Measurements from ENCODE around the gene TBPL1. TPM values are rescaled to one million over a fixed set of nuclear protein-coding genes. Genes with fewer than 3 reads are reported as not detected.
"Not testable (repeated sequence)": the region's sequence is repeated elsewhere in the genome, so short reads cannot be mapped to it uniquely, and the experiment has no call there.

Gene TBPL1
- total RNA-seq, 1 donor from 2014 or later: 18.9 TPM

- DNase-seq (ENCODE audit: low read depth, low spot score): no peak
These were observed 801 bp downstream of the TBPL1 start for GRCh38 chr6:133953634-133954415.

GRCh38 chr6:133954657-133955576 is 1.9 kb downstream of the TBPL1 start:
- no peak for DNase-seq (ENCODE audit: low read depth, low spot score)

DNA sequence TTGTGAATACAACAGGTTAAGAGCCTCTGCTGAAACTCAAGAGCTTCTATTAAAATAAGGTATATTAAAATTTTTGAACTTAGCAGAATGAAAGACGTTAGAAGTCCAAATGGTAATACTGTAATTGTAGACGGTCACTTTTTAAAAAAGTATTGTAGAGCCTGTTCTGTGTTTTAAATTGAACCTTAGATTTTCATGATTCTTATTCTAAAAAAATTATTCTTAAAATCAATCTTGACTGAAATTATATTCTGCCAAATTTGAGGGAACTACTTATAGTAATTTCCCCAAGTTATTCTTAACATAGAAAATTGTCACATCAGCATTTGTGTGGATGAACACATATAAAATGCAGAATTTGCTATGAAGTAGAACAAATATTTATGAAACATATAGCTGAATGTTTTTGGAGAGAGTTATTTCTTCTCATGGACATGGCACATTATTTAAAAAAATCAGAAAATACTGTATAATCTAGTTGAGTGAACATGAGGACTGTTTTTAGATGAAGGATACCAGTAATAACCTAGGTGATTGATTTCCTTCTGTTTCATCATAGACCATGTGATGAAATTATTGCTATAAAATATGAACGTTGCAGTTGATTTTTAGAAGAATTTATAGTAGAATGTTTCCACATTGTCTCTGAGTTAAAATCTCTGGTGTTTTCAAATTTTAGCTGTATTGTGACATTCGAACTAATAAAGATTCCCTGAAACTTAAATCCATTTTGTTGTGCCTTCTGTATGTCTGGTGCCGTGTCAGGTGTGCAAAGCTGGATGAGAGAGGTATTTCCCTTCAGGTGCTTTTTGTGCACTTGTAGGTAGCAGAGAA is 2.8 kb downstream of the TBPL1 start:
- no peak for DNase-seq (ENCODE audit: low read depth, low spot score)

DNA sequence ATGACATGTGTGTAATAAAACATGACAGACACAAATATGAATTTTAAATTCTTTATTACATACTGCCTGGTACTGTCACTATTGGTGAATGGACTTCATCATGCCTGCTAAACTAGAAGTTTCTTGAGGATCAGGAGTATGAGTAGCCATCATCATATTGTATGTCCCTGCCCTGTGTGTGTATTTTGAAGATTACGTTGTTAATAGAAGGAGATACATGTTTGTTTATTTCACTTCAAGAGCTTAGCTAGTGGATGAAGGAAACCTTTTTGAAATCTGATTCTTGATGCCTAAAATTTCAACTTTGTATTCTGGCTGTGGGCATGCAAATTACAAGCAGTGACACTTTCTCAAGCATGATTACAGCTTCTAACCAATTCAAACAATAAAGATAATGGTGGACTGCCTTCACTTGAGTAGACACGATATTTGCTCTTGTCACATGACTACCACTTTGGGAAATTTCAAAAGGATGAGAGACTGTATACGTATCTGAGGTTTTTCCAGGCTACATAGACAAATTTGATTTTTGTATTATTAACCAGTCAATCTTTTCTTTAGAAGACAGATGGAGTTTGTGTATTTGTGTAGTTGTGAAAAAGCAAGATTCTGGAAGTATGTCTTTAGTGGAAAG is 3.5 kb downstream of the TBPL1 start:
- no peak for DNase-seq (ENCODE audit: low read depth, low spot score)

- DNase-seq (ENCODE audit: low read depth, low spot score): no peak
These were observed 4.2 kb downstream of the TBPL1 start for GRCh38 chr6:133957227-133957626.

- DNase-seq (ENCODE audit: low read depth, low spot score): no peak
These were observed 4.8 kb downstream of the TBPL1 start for GRCh38 chr6:133957780-133958242.

GRCh38 chr6:133958791-133959190 is 5.8 kb downstream of the TBPL1 start:
- no peak for DNase-seq (ENCODE audit: low read depth, low spot score)

DNA sequence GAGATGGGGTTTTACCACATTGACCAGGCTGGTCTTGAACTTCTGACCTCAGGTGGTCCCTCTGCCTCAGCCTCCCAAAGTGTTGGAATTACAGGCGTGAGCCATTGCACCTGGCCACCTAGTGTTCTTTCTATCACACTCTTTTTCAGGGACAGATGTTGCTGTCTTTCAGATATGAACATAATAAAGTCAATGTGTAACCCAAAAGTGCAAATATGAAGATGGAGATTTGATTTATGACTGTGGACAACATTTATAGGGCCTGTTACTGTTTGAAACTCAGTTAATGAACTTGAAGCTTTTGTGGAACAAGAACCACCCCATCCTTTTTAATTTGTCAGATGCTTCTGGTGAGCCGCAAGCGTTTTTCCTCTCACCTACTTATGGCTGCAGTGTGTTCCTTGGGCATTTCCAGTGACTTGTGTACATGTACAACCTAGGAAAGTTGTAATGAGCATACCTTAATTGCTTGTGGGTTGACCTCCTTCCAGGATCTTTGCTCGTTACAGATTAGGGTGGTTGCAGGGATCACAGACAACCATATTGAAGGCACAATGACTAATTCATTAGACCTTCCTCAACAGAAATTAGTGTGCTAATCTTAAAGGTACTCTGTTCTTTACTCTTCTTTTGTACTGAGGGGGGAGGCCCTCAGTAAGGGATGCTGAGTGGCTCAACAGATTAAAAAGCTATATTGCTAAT is 6.8 kb downstream of the TBPL1 start:
- no peak for DNase-seq (ENCODE audit: low read depth, low spot score)

DNA sequence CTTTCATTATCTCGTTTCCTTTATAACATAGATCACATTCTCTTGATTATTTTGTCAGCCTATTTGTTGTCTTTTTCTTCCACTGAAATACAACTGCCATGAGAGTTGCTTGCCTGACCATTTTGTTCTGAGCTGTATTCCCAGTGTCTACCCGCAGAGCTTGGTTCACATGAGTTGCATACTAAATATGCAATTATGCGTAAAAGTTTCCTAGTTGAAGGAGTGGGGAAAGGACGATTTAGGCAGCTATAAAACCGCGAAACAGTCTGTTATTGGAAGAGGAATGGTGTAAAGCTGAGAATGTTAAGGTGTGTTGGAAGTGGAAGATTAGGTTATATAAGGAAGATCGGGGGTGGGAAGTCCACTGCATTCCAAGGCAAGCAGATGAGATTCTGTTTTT is 8.8 kb downstream of the TBPL1 start:
- DNase-seq (ENCODE audit: low read depth, low spot score): no peak

DNA sequence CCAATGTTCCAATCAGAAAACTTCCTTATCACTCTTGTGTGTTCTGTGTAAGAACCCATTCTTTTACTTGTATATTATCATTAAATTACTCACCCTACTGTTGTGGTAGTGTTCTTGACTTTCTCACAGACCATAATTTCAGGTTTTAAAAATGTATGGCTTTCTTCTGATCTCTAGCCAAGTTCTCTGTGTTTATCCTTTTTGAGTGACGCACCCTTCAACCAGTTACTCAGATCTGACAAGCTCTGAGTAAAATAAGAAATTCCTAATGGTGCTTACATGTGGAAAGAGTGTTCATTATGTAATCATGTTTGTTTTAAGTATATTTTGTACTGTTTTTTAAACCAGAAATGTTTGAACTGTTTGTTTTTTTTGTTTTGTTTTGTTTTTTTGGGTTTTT is 11.0 kb downstream of the TBPL1 start:
- no peak for DNase-seq (ENCODE audit: low read depth, low spot score)

- no peak for DNase-seq (ENCODE audit: low read depth, low spot score)
These were observed 11.7 kb downstream of the TBPL1 start for GRCh38 chr6:133964702-133965101.

DNA sequence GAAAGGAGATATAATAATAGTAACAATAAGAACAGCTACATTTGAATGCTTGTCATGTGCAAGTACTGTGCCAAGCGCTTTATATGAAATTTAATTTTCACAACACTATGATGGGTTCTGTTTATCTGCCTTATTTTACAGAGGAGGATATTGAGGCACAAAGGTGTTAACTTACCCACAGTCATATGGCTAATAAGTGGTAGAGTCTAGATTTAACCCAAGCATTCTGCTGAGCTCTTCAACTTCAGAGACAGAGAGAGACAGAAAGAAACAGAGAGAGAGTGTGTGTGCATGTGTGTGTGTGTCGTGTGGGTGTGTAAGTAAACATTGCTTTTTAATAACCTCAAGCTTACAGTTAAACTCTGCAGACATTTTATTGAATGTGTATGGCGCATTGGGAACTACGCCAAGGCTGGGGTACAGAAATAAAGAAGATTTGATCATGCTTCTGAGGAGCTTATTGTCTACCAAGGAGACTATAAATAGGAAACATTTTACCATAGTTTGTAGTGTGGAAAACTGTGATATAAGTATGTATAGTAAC is 12.9 kb downstream of the TBPL1 start:
- no peak for DNase-seq (ENCODE audit: low read depth, low spot score)

DNA sequence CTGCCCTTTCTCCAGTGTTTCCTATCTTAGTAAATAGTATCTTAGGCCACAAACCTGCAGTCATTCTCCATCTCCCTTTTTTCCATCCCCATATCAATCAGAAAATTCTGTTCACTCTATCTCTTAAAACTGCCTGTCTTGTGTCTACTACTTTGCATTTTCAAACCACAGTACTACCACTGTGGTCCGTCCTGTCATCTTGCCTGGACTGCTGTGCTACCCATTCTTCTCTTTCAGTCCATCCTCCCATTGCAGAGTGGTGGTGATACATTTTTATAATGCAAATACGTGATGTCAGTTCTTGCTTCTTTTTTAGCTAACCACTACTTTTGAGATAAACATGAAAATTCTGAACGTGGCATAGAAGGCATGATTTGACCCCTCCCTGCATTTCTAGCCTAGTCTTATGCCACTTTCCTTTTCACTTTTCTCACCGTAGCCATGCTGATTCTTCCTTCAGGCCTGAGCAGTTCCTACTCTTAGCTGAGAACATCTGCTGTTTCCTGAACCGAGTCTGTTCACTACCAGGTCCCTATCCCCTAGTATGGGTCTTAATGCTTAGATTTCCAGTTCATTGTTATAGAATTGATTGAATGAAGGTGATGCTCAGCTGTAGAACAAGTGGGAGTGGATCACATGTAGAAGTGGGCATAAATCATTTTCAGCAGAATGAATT is 13.8 kb downstream of the TBPL1 start:
- no peak for DNase-seq (ENCODE audit: low read depth, low spot score)

- no peak for DNase-seq (ENCODE audit: low read depth, low spot score)
These were observed 14.3 kb downstream of the TBPL1 start for GRCh38 chr6:133967347-133967746.

DNA sequence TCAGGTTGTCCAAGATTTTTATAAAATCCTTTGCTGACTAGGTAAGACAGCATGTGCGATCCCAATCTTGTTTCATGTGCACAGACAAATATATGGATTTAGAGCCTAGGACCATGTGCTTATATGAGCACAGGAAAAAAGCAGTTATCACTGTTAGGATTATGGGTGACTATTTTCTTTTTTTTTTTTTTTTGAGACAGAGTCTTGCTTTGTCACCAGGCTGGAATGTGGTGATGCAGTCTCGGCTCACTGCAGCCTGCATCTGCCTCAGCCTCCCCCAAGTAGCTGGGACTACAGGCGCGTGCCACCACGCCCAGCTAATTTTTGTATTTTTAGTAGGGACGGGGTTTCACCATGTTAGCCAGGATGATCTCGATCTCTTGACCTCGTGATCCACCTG is 14.8 kb downstream of the TBPL1 start:
- DNase-seq (ENCODE audit: low read depth, low spot score): not testable (repeated sequence)

DNA sequence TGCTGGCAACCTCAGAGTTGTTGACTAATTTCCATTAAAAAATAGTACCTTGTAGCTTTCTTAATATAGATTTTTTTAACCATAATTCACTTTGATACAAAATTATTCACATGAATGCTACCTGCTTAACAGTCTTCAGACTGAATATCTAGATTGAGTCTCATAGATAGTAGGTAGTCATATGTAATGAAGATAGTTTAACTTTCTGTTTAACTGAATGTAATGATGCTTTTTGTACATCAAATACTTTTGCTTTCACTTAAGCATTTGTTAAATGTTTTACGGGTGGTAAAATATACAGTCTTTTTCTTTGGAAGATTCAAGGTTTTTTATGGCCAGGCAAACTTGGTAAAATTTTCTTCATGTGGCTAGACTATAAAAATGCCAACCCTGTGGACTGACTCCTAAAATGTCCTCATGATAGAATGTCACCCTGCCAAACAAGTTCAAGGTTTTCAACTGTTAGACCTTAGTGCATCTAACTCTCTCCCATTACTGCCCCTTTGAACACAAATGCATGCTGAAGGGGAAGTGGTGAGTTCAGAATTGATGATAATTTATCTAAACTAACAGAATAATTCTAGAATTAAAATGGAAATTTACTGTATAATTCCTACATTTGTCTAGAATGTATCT is 16.4 kb downstream of the TBPL1 start:
- DNase-seq (ENCODE audit: low read depth, low spot score): no peak

DNA sequence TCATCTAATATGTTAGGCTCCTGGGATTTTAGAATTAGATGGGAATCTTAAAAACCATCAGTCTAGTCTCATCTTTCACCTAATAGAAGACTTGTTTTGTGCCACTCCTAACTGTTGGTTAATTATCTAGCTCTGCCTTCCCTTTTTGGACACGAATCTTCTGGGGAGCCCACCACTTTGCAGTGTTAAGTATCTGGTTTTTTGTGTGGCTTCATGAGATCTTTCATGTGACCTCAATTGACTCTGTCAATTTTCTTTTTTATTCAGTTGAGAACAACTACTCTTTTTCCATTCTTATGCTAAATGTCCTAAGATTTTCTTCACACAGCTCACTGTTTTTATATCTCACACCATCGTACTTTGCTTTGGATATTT is 16.9 kb downstream of the TBPL1 start:
- no peak for DNase-seq (ENCODE audit: low read depth, low spot score)

- no peak for DNase-seq (ENCODE audit: low read depth, low spot score)
These were observed 18.8 kb downstream of the TBPL1 start for GRCh38 chr6:133971861-133972260.

- no peak for DNase-seq (ENCODE audit: low read depth, low spot score)
These were observed 19.4 kb downstream of the TBPL1 start for GRCh38 chr6:133972388-133972787.

Measured in pulmonary artery endothelial cell (primary cell).